IPS-18c (cell line): ENCODE measurements around the gene GLT8D2.
"Not testable (repeated sequence)": the region's sequence is repeated elsewhere in the genome, so short reads cannot be mapped to it uniquely, and the experiment has no call there.

ENCODE experiments used
- H3K4me3 ChIP-seq: 2 replicates; pipeline ENCODE4 v1.7.0; 2013; ENCODE audit warnings: low read depth, mild to moderate bottlenecking, low read length, moderate library complexity; ENCODE audit not compliant: insufficient read depth
- H3K9me3 ChIP-seq: one replicate; pipeline ENCODE4 v1.6.1; 2013; ENCODE audit warnings: mild to moderate bottlenecking, low read length, moderate library complexity; ENCODE audit not compliant: control insufficient read depth, insufficient read depth

The GLT8D2 gene

GRCh38 chr12:104056419-104056972, 6.5 kb upstream of the GLT8D2 start:
- no peaks in the 10 kb centered on the region for H3K9me3 ChIP-seq
- H3K4me3 ChIP-seq = no peak overlapping the region

DNA sequence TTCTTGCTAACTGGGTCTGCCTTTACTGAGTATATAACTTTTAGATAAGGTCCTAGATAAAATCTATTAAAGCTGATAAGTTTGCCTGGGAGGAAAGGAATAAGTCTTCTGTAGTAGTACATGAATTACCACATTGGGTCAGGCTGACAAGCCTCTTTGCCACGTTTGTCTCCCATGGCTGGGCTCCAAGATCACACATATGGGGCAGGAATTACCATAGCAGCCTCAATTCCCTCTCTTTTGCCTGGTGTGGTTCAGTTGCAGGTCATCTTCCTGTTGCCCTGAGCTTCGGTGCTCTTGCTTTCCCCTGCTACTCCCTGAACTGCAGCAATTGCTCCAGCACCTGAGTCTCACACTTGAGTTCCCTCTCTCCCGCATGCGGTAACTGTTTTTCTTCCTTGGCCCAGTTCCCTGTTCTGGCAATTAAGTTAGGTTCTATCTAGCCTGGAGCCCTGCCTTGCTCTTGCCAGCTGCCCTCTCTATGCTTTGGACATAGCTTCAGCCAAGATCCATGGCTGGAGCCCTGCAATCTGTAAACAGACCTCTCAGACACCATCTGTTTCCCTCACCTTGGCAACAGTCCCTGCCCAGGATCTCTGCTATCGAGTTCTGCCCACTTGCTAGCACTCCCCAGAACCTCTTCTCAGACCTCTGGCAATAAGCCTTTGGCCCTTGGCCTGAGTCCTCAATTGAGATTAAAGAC, 5.8 kb upstream of the GLT8D2 start:
- no peak overlapping the region for H3K4me3 ChIP-seq
- H3K9me3 ChIP-seq = no peaks in the 10 kb centered on the region

DNA sequence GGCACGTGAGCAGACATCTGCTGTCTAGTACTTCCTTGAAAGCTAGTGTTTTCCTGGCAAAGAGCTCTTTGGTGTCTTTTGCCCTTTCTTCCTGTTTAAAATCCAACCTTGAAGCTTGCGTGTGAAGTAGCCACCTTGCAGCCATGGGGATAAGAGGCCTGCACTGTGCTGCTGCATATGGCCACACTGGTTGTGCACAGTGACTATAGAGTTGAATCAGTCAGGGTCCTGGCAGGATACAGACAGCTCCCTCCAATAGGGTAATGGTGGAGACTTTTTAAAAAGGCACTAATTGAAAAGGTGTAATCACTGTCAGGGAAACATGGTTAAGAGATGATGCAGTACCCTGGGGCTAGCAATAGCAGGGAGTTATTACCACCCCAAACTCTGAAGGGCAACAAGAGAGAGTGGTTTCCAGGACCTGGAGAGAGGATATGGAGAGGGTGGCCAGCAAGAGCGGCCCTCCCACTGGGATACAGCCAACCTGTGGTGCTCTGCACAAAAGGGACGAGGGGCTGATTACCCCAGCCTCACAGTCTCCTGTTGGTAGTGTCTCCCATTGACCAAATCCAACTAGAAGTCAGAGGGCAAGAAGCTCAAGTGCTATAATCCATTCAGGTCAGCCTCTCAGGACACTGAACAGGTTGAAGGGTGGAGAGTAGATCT, 4.8 kb upstream of the GLT8D2 start:
- no peak overlapping the region for H3K4me3 ChIP-seq
- no peaks in the 10 kb centered on the region for H3K9me3 ChIP-seq

- H3K4me3 ChIP-seq = peak overlapping the region; percentile 45; the same call in 1 of the 2 replicates
- H3K9me3 ChIP-seq = no peaks in the 10 kb centered on the region
Observed at GRCh38 chr12:104050436-104050835, 449 bp upstream of the GLT8D2 start.

GRCh38 chr12:104049278-104049902, 597 bp downstream of the GLT8D2 start:
- Histone ChIP-seq H3K4me3 (peak overlapping the region; percentile 45), H3K9me3 (no peaks in the 10 kb centered on the region)

DNA sequence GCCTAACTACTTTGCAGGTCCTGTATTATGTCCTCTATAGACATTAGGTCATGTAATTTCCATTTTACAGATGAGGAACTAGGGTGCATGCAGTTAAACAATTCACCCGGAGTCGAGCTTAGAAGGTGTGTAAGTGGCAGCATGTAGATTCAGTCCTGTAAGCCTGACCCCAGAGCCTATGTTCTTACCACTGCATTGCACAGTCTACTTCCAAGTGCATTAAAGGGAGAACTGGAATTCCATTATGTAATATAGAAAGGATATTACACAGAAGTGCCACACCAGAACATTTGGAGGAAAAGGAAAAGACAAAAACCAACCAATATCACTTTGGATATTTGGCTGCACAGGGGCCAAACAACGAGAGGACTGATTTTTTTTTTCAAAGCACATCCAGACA, 1.2 kb downstream of the GLT8D2 start:
- Histone ChIP-seq H3K9me3 (no peaks in the 10 kb centered on the region), H3K4me3 (no peak overlapping the region)

DNA sequence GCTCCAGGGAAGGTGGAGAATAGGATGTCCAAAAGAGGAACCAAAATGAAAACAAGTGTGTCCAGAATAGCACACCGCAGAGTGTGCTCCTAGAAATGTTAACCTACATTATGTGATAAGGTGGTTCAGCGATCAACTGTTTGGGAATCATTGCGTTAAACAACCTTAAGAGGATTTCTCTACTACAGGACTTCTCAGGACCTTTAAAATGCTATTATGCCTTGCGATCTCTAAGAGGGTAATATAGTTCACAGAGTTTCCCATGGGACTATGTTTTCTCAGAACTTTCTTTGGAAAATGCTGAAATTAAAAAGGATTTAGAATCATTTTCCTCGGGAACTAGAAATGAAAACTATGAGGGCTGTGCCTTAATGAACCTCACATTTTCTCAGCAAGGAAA, 1.8 kb downstream of the GLT8D2 start:
- Histone ChIP-seq H3K9me3 (no peaks in the 10 kb centered on the region), H3K4me3 (no peak overlapping the region)

DNA sequence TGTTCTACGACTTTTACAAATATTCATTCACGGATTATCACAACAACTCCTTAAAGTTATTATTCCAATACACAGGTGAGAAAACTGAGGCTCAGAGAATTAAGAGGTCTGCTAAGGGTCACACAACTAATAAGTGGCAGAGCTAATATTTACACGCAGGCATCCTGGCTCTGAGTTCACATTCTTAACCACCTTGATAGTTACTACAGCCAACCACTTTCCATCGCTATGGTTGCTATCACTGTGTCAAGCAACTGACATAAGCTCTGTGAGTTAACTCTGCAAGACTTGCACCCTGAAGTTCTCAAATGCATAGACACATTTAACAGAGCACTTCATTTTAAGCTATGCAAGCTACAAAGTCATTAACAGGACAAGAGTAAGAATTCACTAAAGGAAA, 3.7 kb downstream of the GLT8D2 start:
- Histone ChIP-seq H3K4me3 (no peak overlapping the region), H3K9me3 (no peaks in the 10 kb centered on the region)

GRCh38 chr12:104044158-104044557, 5.8 kb downstream of the GLT8D2 start:
- H3K9me3 ChIP-seq = no peaks in the 10 kb centered on the region
- no peak overlapping the region for H3K4me3 ChIP-seq

DNA sequence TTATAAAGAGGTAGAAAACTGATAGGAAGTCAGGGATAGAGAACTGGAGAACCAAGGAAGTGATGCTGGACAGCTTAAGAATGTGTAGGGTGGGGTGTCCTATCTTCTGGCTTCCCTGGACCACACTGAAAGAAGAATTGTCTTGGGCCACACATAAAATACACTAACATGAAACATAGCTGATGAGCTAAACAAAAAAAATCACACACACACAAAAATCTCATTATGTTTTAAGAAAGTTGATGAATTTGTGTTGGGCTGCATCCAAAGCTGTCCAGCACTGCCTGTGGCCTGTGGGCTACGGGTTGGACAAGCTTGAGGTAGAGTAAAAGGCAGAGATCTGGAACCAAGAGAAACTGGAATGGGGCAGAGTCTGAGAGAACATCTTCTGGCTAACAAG, 7.4 kb downstream of the GLT8D2 start:
- no peak overlapping the region for H3K4me3 ChIP-seq
- H3K9me3 ChIP-seq = no peaks in the 10 kb centered on the region

DNA sequence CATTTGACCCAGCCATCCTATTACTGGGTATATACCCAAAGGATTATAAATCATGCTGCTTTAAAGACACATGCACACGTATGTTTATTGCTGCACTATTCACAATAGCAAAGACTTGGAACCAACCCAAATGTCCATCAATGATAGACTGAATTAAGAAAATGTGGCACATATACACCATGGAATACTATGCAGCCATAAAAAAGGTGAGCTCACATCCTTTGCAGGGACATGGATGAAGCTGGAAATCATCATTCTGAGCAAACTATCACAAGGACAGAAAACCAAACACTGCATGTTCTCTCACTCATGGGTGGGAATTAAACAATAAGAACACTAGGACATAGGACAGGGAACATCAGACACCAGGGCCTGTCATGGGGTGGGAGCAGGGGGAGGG, 10.2 kb downstream of the GLT8D2 start:
- H3K4me3 ChIP-seq, H3K9me3 ChIP-seq: not testable (repeated sequence)

GRCh38 chr12:104036143-104036542, 13.8 kb downstream of the GLT8D2 start:
- H3K4me3 ChIP-seq = not testable (repeated sequence)

GRCh38 chr12:104030596-104030995, 19.4 kb downstream of the GLT8D2 start:
- not testable (repeated sequence) for H3K9me3 ChIP-seq, H3K4me3 ChIP-seq

More at GRCh38 chr12:104036143-104036542, 13.8 kb downstream of the GLT8D2 start:
- H3K9me3 ChIP-seq = not testable (repeated sequence)

DNA sequence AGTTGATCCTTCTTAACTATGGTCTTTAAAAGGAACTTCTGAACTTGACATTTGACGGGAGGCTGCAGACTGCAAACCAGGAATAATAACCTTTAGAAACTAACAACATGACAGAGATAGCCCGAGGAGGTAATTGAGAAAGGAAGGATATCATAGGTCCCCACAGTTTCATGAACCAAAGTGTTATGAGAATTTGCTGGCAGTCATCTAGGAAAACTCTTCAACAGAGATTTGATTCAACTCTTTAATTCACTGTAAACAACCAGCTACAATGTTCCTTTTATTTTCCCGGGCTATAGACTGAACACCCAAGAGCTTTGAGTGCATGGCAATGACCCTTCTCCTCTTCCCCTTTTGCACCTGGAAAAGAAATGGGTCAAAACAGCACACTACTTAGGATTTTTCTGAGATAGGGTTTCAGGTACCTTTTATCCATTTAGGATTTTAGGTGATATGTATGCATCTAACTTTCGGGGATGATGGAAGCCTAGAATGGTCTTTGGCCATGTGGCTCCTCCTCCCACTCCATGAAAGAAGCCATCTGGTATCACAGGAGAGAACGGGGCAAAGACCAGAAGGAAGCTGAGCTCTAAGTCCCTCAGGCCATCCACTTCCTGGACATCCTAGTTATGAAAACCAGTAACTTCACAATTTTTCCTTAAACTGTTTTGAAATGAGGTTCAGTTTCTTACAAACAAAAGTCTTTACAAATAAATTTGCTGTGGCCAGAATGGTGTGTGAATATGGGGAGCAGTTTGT, 23.0 kb downstream of the GLT8D2 start:
- no peak overlapping the region for H3K4me3 ChIP-seq

DNA sequence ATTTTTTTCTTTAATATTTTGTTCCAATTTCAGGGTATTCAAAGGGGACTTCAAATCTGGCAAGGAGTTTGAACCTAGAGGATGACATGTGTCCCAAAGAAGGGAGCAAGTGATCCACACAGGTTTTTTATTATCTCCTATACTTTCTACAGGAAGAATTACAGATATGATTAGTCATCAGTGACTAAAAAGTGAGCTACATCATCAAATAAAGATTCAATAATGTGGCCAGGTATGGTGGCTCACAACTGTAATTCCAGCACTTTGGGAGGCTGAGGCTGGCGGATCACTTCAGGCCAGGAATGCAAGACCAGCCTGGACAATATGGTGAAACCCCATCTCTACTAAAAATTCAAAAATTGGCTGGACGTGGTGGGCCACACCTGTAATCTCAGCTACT, 24.2 kb downstream of the GLT8D2 start:
- Histone ChIP-seq H3K9me3 (peaks cover 7% of the 10 kb centered on the region), H3K4me3 (no peak overlapping the region)

More for the DNA sequence above, 23.0 kb downstream of the GLT8D2 start:
- H3K9me3 ChIP-seq = peaks cover 7% of the 10 kb centered on the region

DNA sequence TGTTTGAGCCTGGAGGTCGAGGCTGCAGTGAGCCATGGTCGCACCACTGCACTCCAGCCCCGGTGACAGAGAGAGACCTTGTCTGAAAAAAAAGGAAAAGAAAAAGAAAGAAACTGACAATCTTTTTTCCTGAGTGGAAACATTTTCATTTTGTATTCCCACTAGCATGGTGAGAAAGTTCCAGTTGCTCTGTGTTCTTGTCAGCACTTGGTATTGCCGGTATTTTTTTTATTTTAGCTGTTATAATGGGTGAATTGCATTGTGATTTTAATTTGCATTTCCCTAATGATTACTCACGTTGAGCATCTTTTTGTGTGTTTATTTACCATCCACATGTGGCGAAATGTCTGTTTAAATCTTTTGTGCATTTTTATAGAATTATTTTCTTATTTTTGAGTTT, 25.6 kb downstream of the GLT8D2 start:
- H3K4me3 ChIP-seq = no peak overlapping the region
- H3K9me3 ChIP-seq = peaks cover 7% of the 10 kb centered on the region

DNA sequence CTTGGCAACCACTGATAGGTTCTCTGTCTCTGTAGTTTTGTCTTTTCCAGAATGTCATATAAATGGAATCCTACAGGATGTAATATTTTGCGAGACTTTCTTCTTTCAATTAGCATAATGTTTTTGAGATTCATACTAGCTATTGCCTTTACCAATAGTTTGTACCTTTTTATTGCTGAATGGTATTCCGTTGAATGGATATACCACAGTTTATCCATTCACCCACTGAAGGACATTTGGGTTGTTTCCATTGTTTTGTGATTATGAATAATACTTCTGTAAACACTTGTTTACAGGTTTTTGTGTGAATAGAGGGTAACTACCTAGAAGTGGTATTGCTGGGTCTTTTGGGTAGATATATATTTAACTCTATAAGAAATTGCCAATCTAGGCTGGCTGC, 26.3 kb downstream of the GLT8D2 start:
- Histone ChIP-seq H3K9me3 (peaks cover 7% of the 10 kb centered on the region), H3K4me3 (no peak overlapping the region)
